NB4 (cell line): Measurements from ENCODE around the gene TRIM3.

ENCODE experiments used
- CTCF ChIP-seq: IDR thresholded peaks from one replicate; pipeline ENCODE4 v1.5.1; 2012; ENCODE audit warnings: low read depth, low read length
- POLR2A ChIP-seq: IDR thresholded peaks from 2 replicates; pipeline ENCODE4 v1.6.1; 2011; ENCODE audit warnings: mild to moderate bottlenecking; ENCODE audit not compliant: insufficient read length; ENCODE audit errors: extremely low read depth
- TF ChIP-seq, protein P1 (sequence below): IDR thresholded peaks from 2 replicates; pipeline ENCODE4 v1.6.1; 2011; ENCODE audit warnings: low read depth, low read length

DNA sequence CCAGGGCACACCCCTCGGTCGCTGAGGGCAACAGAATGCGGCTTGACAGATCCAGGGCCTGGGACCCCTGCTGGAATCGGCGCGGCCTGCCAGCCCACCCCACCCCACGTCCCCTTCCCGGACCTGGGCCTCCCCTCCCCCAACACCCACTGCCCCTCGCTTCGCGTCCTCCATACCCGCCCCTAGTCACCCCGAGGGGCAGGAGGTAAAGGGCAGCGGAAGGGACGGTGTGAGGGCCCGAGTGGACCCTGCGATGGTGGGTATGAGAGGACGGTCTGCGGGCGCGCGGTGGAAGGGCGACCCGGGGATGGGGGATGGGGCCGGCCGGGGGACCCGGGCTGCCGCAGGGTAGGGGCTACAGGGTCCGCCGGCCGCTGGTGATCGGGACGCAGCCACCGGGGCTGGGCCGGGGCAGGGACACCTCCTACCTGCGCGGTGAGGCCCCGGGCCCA lies 55.2 kb downstream of the TRIM3 start:
- TF ChIP-seq, protein P1, sequence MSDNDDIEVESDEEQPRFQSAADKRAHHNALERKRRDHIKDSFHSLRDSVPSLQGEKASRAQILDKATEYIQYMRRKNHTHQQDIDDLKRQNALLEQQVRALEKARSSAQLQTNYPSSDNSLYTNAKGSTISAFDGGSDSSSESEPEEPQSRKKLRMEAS, result no peak
- no peak for TF ChIP-seq CTCF
- TF ChIP-seq POLR2A, result no peak
